Hypothalamus (tissue), 51 donors: ENCODE data around the gene COL9A3.

Experiments
- DNase-seq, 51 donors: peaks; one replicate each; lab custom pipeline; 2025; lab: John Stamatoyannopoulos, UW

COL9A3 gene

GRCh38 chr20:62808211-62808865 is 8.5 kb upstream of the COL9A3 start:
- peak in 45 of 51 donors; percentile 13 to 80 (median 41) for DNase-seq

GRCh38 chr20:62809530-62810428 is 7.1 kb upstream of the COL9A3 start:
- no peak for DNase-seq

GRCh38 chr20:62811320-62811719 is 5.5 kb upstream of the COL9A3 start:
- DNase-seq, result no peak

GRCh38 chr20:62811720-62812119 is 5.1 kb upstream of the COL9A3 start:
- no peak for DNase-seq

- no peak for DNase-seq
Observed at GRCh38 chr20:62812181-62812906, 4.5 kb upstream of the COL9A3 start.

GRCh38 chr20:62812907-62813200 is 4.0 kb upstream of the COL9A3 start:
- no peak for DNase-seq

DNA sequence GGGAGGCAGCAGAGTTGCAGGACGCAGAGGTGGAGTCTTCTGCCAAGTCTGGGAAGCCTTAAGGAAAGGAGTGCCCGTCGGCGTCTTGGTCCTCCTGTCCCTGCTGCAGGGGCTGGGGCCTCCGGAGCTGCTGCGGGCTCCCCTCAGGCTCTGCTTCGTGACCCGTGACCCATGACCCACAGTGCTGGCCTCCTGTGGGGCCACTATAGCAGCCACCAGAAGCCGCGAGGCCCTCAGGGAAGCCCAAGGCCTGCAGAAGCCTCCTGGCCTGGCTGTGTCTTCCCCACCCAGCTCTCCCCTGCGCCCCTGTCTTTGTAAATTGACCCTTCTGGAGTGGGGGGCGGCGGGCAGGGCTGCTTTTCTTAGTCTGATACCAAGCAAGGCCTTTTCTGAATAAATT is 3.3 kb upstream of the COL9A3 start:
- no peak for DNase-seq

DNA sequence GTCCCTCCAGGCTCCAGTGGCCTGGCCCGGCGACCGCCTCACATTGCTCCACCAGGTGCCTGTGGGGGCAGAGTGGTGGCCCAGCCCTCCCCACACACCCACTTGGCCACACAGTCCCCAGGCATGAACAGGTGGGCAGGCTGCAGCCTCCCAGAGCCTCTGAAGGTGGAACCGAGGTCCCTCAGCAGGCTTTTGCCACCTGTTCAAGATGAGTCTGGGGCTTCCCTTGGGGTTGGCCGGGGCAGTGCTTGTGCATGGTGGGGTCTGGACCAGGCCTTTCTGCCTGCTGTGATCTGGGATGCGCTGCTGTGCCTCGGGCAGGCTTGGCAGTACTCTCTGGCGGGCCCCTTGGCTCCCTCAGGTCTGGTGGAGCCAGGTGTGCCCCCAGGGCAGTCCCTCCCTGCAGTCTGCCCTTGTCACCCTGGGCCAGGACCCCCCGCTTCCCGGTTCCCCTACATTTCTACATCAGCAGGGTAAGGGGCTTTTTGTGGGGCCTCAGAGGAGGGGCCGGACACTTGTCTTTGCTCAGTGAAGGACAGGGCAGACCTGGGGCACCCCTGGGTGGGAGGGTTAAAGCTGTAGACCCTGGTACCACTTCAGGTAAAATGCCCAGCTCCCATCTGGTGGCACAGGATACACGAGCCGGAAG is 2.7 kb upstream of the COL9A3 start:
- no peak for DNase-seq

DNA sequence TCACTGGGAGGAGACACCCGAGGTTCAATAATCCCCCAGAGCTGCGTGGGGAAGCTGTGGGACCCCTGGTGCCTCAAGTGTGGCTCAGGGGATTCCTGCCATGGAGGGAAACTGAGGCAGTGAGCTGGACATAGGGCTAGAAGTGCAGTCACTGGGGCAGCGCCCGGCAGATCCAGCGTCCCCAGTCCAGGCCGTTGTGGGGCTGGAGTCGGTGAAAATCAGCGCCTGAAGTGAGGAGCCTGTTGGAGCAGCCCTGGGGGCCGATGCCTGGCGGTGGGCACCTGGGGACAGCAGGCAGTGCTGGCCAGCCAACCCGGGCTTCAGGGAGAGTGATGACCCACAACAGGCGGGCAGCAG is 2.2 kb upstream of the COL9A3 start:
- DNase-seq, result no peak

DNA sequence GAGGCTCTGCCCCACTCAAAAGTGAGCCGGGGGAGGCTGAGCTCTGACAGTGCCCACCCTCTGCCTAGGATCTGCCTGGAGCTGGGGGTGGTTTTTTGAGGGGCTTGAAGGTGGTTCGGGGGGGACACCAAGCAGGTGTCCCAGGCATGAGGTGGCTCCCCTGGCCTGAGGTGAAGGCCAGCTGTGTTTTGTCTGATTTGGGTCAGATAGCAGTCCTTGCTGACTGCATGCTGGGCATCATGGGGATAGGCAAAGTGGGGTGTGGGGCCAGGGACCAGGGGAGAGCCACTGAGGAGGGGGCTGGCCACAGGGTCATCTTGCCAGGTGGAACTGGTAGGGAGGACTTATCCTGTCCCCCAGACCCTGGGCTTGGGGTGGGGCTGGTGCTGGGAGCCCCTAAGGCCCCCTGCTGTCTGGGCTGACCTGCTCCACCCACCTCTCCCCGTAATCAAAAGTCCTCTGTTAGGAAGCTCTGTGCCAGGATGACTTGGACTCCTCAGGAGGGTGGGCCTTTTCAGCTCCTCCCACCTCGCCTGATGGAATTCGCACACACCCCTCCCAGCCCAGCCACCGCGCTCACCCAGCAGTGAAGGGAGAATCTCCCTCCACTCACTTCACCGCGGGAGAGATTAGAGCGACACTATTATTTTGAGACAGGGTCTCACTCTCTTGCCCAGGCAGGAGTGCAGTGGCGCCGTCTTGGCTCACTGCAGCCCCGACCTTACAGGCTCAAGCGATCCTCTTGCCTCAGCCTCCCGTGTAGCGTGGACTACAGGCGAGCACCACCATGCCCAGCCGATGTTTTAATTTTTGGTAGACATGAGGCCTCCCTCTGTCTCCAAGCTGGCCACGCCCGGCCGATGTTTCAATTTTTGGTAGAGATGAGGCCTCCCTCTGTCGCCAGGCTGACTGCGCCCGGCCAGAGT is 1.5 kb upstream of the COL9A3 start:
- no peak for DNase-seq

DNA sequence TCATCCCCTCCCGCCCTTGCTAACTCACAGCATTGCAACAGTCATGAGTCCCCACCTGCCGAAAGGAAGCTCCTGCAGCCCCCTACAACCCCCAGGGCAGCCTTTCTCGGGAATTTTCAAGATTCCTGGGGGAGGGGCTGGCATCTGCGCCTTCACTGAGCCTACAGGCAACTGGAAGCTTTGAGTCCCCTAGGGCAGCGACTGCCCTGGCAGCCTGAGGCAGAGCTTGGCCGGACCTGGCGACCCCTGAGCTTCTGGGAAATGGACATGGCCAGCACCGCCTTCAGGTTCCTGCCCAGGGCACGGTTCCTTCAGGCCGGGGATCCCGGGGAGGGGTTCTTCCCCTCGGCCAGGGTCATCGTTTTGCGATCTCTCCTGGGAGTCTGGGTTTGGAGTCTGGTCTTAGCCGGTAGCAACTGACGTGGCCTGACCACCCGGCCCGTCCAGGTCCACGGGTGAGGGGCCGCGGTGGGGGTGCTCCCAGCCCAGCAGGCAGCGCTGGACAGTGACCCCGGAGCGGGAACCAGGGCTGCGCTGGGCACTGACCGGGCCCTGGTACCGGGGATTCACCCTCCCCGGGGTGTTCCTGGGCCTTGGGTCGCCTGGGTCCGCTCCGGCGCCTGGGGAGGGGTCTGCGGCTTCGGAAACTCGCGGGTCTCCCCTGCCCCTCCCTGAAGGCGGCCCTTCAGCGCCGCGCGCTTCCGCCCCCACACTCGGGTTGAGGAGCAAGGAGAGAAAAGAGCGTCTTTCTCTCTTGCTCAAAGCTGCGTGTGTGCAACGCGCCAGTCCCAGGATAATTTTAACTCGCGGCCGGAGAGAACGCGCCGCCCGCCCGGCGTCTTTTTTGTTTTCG is 593 bp upstream of the COL9A3 start:
- peak in 1 of 51 donors; percentile 37 for DNase-seq

- peak in 3 of 51 donors; percentile 30 to 49 (median 47) for DNase-seq
Observed at GRCh38 chr20:62817975-62818591, 1.2 kb downstream of the COL9A3 start.

DNA sequence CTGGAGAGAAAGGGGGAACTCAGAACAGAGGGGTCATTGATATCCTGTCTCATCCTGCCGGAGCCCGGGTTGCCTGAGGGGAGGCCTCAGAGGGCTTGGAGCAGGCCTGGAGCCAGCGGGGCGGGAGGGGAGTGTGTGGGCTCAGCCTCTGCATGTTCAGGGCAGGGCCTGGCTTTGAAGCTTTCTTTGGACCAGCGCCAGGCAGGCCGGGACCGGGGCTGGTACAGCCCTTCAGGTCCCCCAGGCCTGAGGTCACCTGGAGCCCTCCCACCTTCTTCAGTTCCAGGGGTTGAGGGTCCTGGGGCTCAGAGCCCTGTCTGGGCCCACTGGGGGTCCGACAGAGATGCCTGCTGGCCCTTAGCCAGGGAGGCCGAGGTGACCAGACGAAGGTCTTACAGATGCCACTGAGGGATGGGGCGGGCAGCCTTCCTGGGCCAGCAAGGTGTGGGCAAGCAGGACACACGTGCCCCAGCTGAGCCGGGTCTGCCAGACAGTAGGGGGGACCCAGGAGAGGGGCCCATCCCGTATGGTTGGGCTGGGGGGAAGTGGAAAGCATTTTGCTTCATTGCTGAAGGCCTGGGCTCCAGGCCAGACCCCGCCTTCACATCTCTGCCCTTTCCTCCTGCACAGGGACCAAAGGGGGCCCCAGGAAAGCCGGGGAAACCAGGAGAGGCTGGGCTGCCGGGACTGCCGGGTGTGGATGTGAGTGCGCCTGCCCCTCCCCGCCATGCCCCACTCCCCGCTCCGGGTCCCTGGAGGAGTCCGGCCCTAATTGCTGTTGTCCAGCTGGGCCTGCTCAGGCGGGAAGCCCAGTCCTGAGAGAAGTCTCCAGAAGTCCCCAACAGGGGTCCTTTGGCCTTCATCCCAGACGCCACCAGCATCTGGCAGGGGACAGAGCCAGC is 2.0 kb downstream of the COL9A3 start:
- DNase-seq, result peak in 43 of 51 donors; percentile 26 to 86 (median 53)

GRCh38 chr20:62819494-62820174 is 2.8 kb downstream of the COL9A3 start:
- DNase-seq, result peak in 16 of 51 donors; percentile 39 to 73 (median 58)

DNA sequence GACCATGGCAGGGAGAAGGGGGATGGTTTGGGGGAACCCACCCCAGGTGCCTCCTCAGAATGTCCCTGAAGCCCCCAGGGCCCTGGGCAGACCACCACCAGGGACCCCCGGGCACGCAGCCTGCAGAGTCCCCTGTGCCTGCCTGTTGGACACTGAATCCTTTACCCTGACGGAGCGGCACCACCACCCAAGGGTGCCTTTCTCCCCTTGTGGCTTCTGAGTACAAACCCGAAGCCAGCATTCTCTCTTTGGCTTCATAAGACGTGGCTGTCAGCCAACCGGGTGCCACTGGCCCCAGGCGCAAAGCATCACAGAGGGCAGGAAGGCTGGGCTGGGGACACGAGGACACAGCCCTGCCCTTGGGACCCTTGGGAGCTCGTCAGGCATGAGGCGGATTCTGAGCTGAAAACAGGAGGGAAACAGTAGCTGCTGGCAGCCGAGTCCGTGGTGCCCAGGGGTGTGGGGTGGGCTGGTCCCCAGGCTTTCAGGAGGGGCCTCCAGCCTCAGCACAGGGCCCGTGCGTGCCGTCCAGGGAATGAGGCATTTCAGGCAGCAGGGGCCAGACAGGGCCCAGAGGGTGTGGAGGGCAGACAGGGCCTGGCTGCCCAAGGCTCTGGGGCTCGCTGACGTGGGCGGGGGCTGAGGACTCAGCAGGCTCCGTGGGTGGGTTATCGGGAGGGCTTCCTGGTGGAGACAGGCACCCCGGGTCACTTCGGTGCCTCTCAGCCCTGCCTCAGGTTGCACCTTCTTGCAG is 3.5 kb downstream of the COL9A3 start:
- peak in 7 of 51 donors; percentile 17 to 36 (median 31) for DNase-seq
